Caco-2 (cell line): Measurements from ENCODE around the gene SCYGR5. TPM values are rescaled to one million over a fixed set of nuclear protein-coding genes. Genes with fewer than 3 reads are reported as not detected.

Experiments used
- BruUV-seq: library from RNA; stranded (reverse); fragments of 400-500 nt; replicated peaks from 2 replicates; lab custom pipeline; 2021; lab: Mats Ljungman, UMichigan
- CTCF ChIA-PET: fragments of 300-600 bp; sonication (Branson Sonifier 250); formaldehyde crosslinking; loops from one replicate; lab custom pipeline; 2022; ENCODE audit warnings: antibody characterized with exemption; lab: Charles Lee
- POLR2A ChIA-PET: fragments of 300-600 bp; sonication (Branson Sonifier 250); formaldehyde crosslinking; loops from one replicate; lab custom pipeline; 2022; ENCODE audit warnings: antibody characterized with exemption; lab: Charles Lee
- DNase-seq, 2 experiments: peaks; one replicate each; pipeline versions ENCODE4 v3.0.0 to v3.0.0-alpha.2; 2020 to 2022
- H3K27me3 ChIP-seq: replicated peaks from 2 replicates; pipeline ENCODE4 v1.6.0; 2011; ENCODE audit warnings: low read length; ENCODE audit not compliant: control insufficient read depth, insufficient read depth
- H3K36me3 ChIP-seq: 2 replicates; pipeline ENCODE4 v1.5.1; 2011; ENCODE audit warnings: low read length; ENCODE audit not compliant: control insufficient read depth, insufficient read depth
- H3K4me1 ChIP-seq: fragments of 250-450 bp; sonication (Bioruptor Pico); 2 replicates; pipeline ENCODE4 v1.5.1; 2020; ENCODE audit warnings: mild to moderate bottlenecking
- H3K4me3 ChIP-seq: 2 replicates; pipeline ENCODE4 v1.5.1; 2011; ENCODE audit warnings: low read depth, mild to moderate bottlenecking, control low read depth, low read length
- H3K9me3 ChIP-seq: fragments of 250-450 bp; sonication (Bioruptor Pico); 2 replicates; pipeline ENCODE4 v1.5.1; 2020; ENCODE audit warnings: mild to moderate bottlenecking, moderate library complexity
- H3K27ac Mint-ChIP-seq: one replicate; pipeline ENCODE4 v1.8.0; 2022; ENCODE audit warnings: mixed read lengths; ENCODE audit not compliant: unreplicated experiment
- H3K27me3 Mint-ChIP-seq: one replicate; pipeline ENCODE4 v1.8.0; 2022; ENCODE audit warnings: mixed read lengths; ENCODE audit not compliant: insufficient read depth, unreplicated experiment
- H3K36me3 Mint-ChIP-seq: one replicate; pipeline ENCODE4 v1.8.0; 2022; ENCODE audit warnings: mild to moderate bottlenecking, mixed read lengths; ENCODE audit not compliant: insufficient read depth, unreplicated experiment
- H3K4me1 Mint-ChIP-seq: one replicate; pipeline ENCODE4 v1.8.0; 2022; ENCODE audit warnings: low read depth, mixed read lengths; ENCODE audit not compliant: unreplicated experiment
- H3K4me3 Mint-ChIP-seq: one replicate; pipeline ENCODE4 v1.8.0; 2022; ENCODE audit warnings: mild to moderate bottlenecking, moderate library complexity, mixed read lengths; ENCODE audit not compliant: unreplicated experiment
- H3K9me3 Mint-ChIP-seq: one replicate; pipeline ENCODE4 v1.8.0; 2022; ENCODE audit warnings: mixed read lengths; ENCODE audit not compliant: unreplicated experiment
- CTCF ChIP-seq, 2 experiments: fragments of 200-600 bp in 1 of 2; IDR thresholded peaks; 1 replicate in 1 of 2; 2 replicates in 1 of 2; pipeline versions ENCODE4 v1.5.1 to v1.8.0; 2011 to 2022; ENCODE audit warnings: antibody characterized with exemption in 1 of 2, control low read depth in 1 of 2, inconsistent platforms in 1 of 2, low read depth in 1 of 2, low read length in 1 of 2, mild to moderate bottlenecking in 1 of 2, moderate library complexity in 1 of 2; ENCODE audit not compliant: insufficient read depth in 1 of 2, severe bottlenecking in 1 of 2, unreplicated experiment in 1 of 2
- intact Hi-C: fragments of 100-400 bp; cut with micrococcal nuclease; formaldehyde crosslinking; loops from one replicate; pipeline ENCODE4 v1.10.0; 2022; ENCODE audit not compliant: unreplicated experiment
- total RNA-seq: library from RNA; stranded (reverse); gene quantifications from 2 replicates; pipeline ENCODE4 v1.2.3, GENCODE V29; 2022

The SCYGR5 gene
- total RNA-seq, 1 experiment from 2014 or later, result not detected

- Histone ChIP-seq H3K9me3 (no peaks in the 10 kb centered on the region), H3K4me3 (no peak overlapping the region), H3K27me3 (no peaks in the 10 kb centered on the region), H3K36me3 (no peaks in the 10 kb centered on the region), H3K4me1 (no peaks in the 10 kb centered on the region)
- ChIA-PET CTCF (no interaction called here), POLR2A (no interaction called here)
- no peaks in the 10 kb centered on the region for H3K27me3 Mint-ChIP-seq
- TF ChIP-seq CTCF (IDR thresholded peaks at IDR 0.05; ENCODE audit: insufficient read depth in 1 of 2, low read depth in 1 of 2, low read length in 1 of 2, severe bottlenecking in 1 of 2, unreplicated experiment in 1 of 2), result no peak
- intact Hi-C loops, result no loop called here
- no peaks in the 10 kb centered on the region for H3K4me1 Mint-ChIP-seq
- no peak overlapping the region for H3K4me3 Mint-ChIP-seq
- peaks cover 3% of the 10 kb centered on the region for H3K9me3 Mint-ChIP-seq
- BruUV-seq, result no TSS peak
- DNase-seq, result no peak
- no peaks in the 10 kb centered on the region for H3K36me3 Mint-ChIP-seq
- H3K27ac Mint-ChIP-seq, result no peak overlapping the region
Measured at GRCh38 chr2:227629435-227629834, 37.2 kb upstream of the SCYGR5 start.

DNA sequence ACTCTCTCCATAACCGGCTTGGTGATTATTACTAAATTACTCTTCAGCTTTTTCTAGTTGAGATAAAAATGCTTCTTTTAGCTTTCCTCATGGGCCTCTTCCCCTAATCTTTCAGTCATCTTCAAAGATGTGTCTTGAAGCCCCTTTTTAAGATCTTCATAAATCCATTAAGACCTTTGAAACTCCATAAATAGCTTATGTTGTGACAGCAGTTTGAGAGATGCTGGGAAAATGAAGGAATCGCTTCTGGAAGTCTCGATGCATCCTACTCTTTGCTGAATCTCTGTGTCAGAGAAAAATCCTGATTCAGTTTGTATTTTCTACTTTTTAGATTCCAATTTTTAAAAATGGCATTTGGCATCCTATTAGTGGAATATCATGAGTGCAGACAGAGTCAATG is 36.3 kb upstream of the SCYGR5 start:
- DNase-seq, result no peak
- CTCF ChIA-PET, result no interaction called here
- no peaks in the 10 kb centered on the region for H3K36me3 ChIP-seq
- Mint-ChIP-seq H3K36me3 (no peaks in the 10 kb centered on the region), H3K9me3 (no peaks in the 10 kb centered on the region), H3K4me1 (no peaks in the 10 kb centered on the region), H3K4me3 (no peak overlapping the region), H3K27ac (no peak overlapping the region), H3K27me3 (no peaks in the 10 kb centered on the region)
- no TSS peak for BruUV-seq
- no peak overlapping the region for H3K4me3 ChIP-seq
- POLR2A ChIA-PET, result no interaction called here
- intact Hi-C loops, result no loop called here
- H3K4me1 ChIP-seq, result no peaks in the 10 kb centered on the region
- H3K9me3 ChIP-seq, result no peaks in the 10 kb centered on the region
- H3K27me3 ChIP-seq, result no peaks in the 10 kb centered on the region
- TF ChIP-seq CTCF (IDR thresholded peaks at IDR 0.05; ENCODE audit: insufficient read depth in 1 of 2, low read depth in 1 of 2, low read length in 1 of 2, severe bottlenecking in 1 of 2, unreplicated experiment in 1 of 2), result no peak

DNA sequence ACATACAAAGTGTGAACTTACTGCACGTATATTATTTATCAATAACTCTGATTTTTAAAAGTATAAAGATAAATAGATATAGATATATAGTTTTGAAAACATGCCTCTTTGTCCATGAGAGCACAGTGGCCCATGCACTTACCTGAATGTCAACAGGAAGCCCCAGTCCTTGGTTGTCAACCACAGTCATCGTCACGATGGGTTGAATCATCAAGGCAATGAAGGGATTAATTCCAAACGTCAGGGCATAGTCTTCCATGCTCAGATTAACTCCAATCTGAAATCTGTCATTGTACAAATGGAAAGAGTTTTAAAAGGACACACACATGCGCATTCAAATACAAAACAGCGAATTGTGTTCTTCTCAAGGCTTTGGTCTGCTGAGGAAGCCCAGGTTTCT is 33.8 kb upstream of the SCYGR5 start:
- no peaks in the 10 kb centered on the region for H3K36me3 ChIP-seq
- H3K9me3 Mint-ChIP-seq, result no peaks in the 10 kb centered on the region
- H3K9me3 ChIP-seq, result no peaks in the 10 kb centered on the region
- DNase-seq, result no peak
- no peaks in the 10 kb centered on the region for H3K27me3 ChIP-seq
- no peak overlapping the region for H3K27ac Mint-ChIP-seq
- CTCF ChIA-PET, result no interaction called here
- BruUV-seq, result no TSS peak
- H3K4me3 Mint-ChIP-seq, result no peak overlapping the region
- POLR2A ChIA-PET, result interaction anchor here (0.7 kb wide), 1 partner anchor 12 kb away, joined by 5 read pairs; no protein-coding TSS in a partner anchor
- H3K4me1 ChIP-seq, result peaks cover 5% of the 10 kb centered on the region
- H3K4me1 Mint-ChIP-seq, result no peaks in the 10 kb centered on the region
- H3K27me3 Mint-ChIP-seq, result no peaks in the 10 kb centered on the region
- intact Hi-C loops, result no loop called here
- no peaks in the 10 kb centered on the region for H3K36me3 Mint-ChIP-seq
- H3K4me3 ChIP-seq, result no peak overlapping the region
- no peak for TF ChIP-seq CTCF (IDR thresholded peaks at IDR 0.05; ENCODE audit: insufficient read depth in 1 of 2, low read depth in 1 of 2, low read length in 1 of 2, severe bottlenecking in 1 of 2, unreplicated experiment in 1 of 2)
